Right hindlimb (tissue), 1 donor: ENCODE measurements around the gene TMEM131.
"Not testable (repeated sequence)": the region's sequence is repeated elsewhere in the genome, so short reads cannot be mapped to it uniquely, and the experiment has no call there.

Experiments used
- DNase-seq: peaks from one replicate; pipeline ENCODE4 v3.0.0-alpha.2; 2018

Gene TMEM131

GRCh38 chr2:97853057-97853456, 142.7 kb downstream of the TMEM131 start:
- DNase-seq, result not testable (repeated sequence)

GRCh38 chr2:97851172-97851571, 144.6 kb downstream of the TMEM131 start:
- DNase-seq, result no peak

GRCh38 chr2:97849881-97850528, 145.7 kb downstream of the TMEM131 start:
- DNase-seq, result no peak

GRCh38 chr2:97848306-97848705, 147.4 kb downstream of the TMEM131 start:
- no peak for DNase-seq

GRCh38 chr2:97846716-97847115, 149.0 kb downstream of the TMEM131 start:
- not testable (repeated sequence) for DNase-seq

- no peak for DNase-seq
Observed at GRCh38 chr2:97845818-97846217, 149.9 kb downstream of the TMEM131 start.

- no peak for DNase-seq
Observed at GRCh38 chr2:97845133-97845532, 150.6 kb downstream of the TMEM131 start.

- DNase-seq, result no peak
Observed at GRCh38 chr2:97844311-97844859, 151.4 kb downstream of the TMEM131 start.

GRCh38 chr2:97840198-97840597, 155.6 kb downstream of the TMEM131 start:
- DNase-seq, result no peak

- DNase-seq, result no peak
Observed at GRCh38 chr2:97834610-97835009, 161.1 kb downstream of the TMEM131 start.

GRCh38 chr2:97831121-97831520, 164.6 kb downstream of the TMEM131 start:
- no peak for DNase-seq

GRCh38 chr2:97829255-97829654, 166.5 kb downstream of the TMEM131 start:
- DNase-seq, result not testable (repeated sequence)

GRCh38 chr2:97827013-97827412, 168.7 kb downstream of the TMEM131 start:
- not testable (repeated sequence) for DNase-seq

- not testable (repeated sequence) for DNase-seq
Observed at GRCh38 chr2:97826266-97826847, 169.4 kb downstream of the TMEM131 start.

GRCh38 chr2:97824011-97824410, 171.7 kb downstream of the TMEM131 start:
- DNase-seq, result not testable (repeated sequence)

- DNase-seq, result not testable (repeated sequence)
Observed at GRCh38 chr2:97821862-97822261, 173.9 kb downstream of the TMEM131 start.

- DNase-seq, result no peak
Observed at GRCh38 chr2:97819754-97820153, 176.0 kb downstream of the TMEM131 start.

GRCh38 chr2:97816411-97816810, 179.3 kb downstream of the TMEM131 start:
- no peak for DNase-seq

GRCh38 chr2:97812931-97813330, 182.8 kb downstream of the TMEM131 start:
- DNase-seq, result no peak

- DNase-seq, result no peak
Observed at GRCh38 chr2:97808816-97809215, 186.9 kb downstream of the TMEM131 start.

GRCh38 chr2:97806738-97807618, 188.8 kb downstream of the TMEM131 start:
- DNase-seq, result peak; percentile 87

- DNase-seq, result no peak
Observed at GRCh38 chr2:97805776-97806175, 190.0 kb downstream of the TMEM131 start.

GRCh38 chr2:97801028-97801427, 194.7 kb downstream of the TMEM131 start:
- DNase-seq, result no peak
